SK-N-SH (cell line): ENCODE results near the gene TMEM238L. TPM values are rescaled to one million over a fixed set of nuclear protein-coding genes. Genes with fewer than 3 reads are reported as not detected.

Experiments used
- CTCF ChIA-PET: fragments of 300-600, 350-600 bp; formaldehyde crosslinking; extraction: SDS; loops from one replicate; lab custom pipeline; 2021; lab: Yijun Ruan, JAX
- POLR2A ChIA-PET: fragments of 350-600 bp; sonication (Branson Sonifier 250); formaldehyde crosslinking; extraction: SDS; loops from one replicate; lab custom pipeline; 2020; ENCODE audit warnings: antibody characterized with exemption, inconsistent platforms; lab: Yijun Ruan, JAX
- DNase-seq: peaks from one replicate; pipeline ENCODE4 v3.0.0; 2012
- H2AFZ ChIP-seq: fragments of 200-600 bp; sonication (generic); 2 replicates; pipeline ENCODE4 v1.8.1; 2016; ENCODE audit warnings: antibody characterized with exemption, mild to moderate bottlenecking, low read depth
- H3F3A ChIP-seq: fragments of 200-600 bp; sonication (generic); replicated peaks from 2 replicates; pipeline ENCODE3; 2016; ENCODE audit warnings: antibody characterized with exemption, mild to moderate bottlenecking; ENCODE audit not compliant: insufficient read depth
- H3K27ac ChIP-seq, 2 experiments: fragments of 200-500 bp in 1 of 2; fragments of 200-600 bp in 1 of 2; sonication (Bioruptor generic) in 1 of 2; sonication (generic), shearing (Covaris generic) in 1 of 2; 2 replicates each; pipeline versions ENCODE4 v1.5.1 to v1.6.1; 2014 to 2016; ENCODE audit warnings: low read depth in 2 of 2, inconsistent platforms in 1 of 2, low read length in 1 of 2, mild to moderate bottlenecking in 1 of 2, mixed read lengths in 1 of 2
- H3K27me3 ChIP-seq: fragments of 200-600 bp; sonication (generic), shearing (Covaris generic); 2 replicates; pipeline ENCODE4 v1.6.1; 2016; ENCODE audit warnings: mixed run types; ENCODE audit not compliant: insufficient read depth
- H3K36me3 ChIP-seq, 2 experiments: fragments of 200-500 bp in 1 of 2; fragments of 200-600 bp in 1 of 2; sonication (Bioruptor generic) in 1 of 2; sonication (generic) in 1 of 2; replicated peaks in 1 of 2; 2 replicates each; pipeline versions ENCODE3 to v1.5.1; 2014 to 2016; ENCODE audit warnings: low read length in 1 of 2, mild to moderate bottlenecking in 1 of 2; ENCODE audit not compliant: insufficient read depth in 2 of 2, control insufficient read depth in 1 of 2
- H3K4me1 ChIP-seq, 2 experiments: fragments of 200-500 bp in 1 of 2; fragments of 200-600 bp in 1 of 2; sonication (Bioruptor generic) in 1 of 2; sonication (generic), shearing (Covaris generic) in 1 of 2; 2 replicates each; pipeline versions ENCODE4 v1.5.1 to v1.6.1; 2014 to 2016; ENCODE audit warnings: low read depth in 1 of 2, low read length in 1 of 2, mixed run types in 1 of 2; ENCODE audit not compliant: insufficient read depth in 2 of 2, control insufficient read depth in 1 of 2
- H3K4me2 ChIP-seq: fragments of 200-600 bp; sonication (generic), shearing (Covaris generic); 2 replicates; pipeline ENCODE4 v1.6.1; 2017; ENCODE audit warnings: mixed run types
- H3K4me3 ChIP-seq, 2 experiments: fragments of 200-500 bp in 1 of 2; fragments of 200-600 bp in 1 of 2; sonication (Bioruptor generic) in 1 of 2; sonication (generic), shearing (Covaris generic) in 1 of 2; 2 replicates each; pipeline versions ENCODE4 v1.5.1 to v1.8.1; 2014 to 2016; ENCODE audit warnings: low read depth in 2 of 2, inconsistent platforms in 1 of 2, low read length in 1 of 2, mild to moderate bottlenecking in 1 of 2, mixed read lengths in 1 of 2, moderate library complexity in 1 of 2
- H3K79me2 ChIP-seq: fragments of 200-600 bp; sonication (generic); 2 replicates; pipeline ENCODE4 v1.8.1; 2017; ENCODE audit warnings: mild to moderate bottlenecking; ENCODE audit not compliant: insufficient read depth
- H3K9ac ChIP-seq: fragments of 200-600 bp; sonication (generic); 2 replicates; pipeline ENCODE4 v1.6.1; 2017; ENCODE audit warnings: mixed run types
- H3K9me2 ChIP-seq: fragments of 200-600 bp; sonication (generic); 2 replicates; pipeline ENCODE4 v1.6.1; 2017; ENCODE audit warnings: mixed run types
- H3K9me3 ChIP-seq: fragments of 200-600 bp; sonication (generic); 2 replicates; pipeline ENCODE4 v1.6.1; 2017; ENCODE audit warnings: mixed run types, mild to moderate bottlenecking, moderate library complexity
- H4K20me1 ChIP-seq: fragments of 200-600 bp; sonication (generic); 2 replicates; pipeline ENCODE4 v1.6.1; 2017; ENCODE audit warnings: mild to moderate bottlenecking, mixed run types; ENCODE audit not compliant: insufficient read depth
- EP300 ChIP-seq, 2 experiments: IDR thresholded peaks; 2 replicates each; pipeline versions ENCODE4 v1.4.0 to v1.6.1; 2012; ENCODE audit warnings: borderline replicate concordance in 1 of 2, low read depth in 1 of 2, low read length in 1 of 2
- EZH2phosphoT487 ChIP-seq: fragments of 200-600 bp; sonication (generic); IDR thresholded peaks from 2 replicates; pipeline ENCODE4 v1.6.1; 2017; ENCODE audit warnings: low read depth, mixed run types, mild to moderate bottlenecking, antibody characterized with exemption, moderate library complexity, borderline replicate concordance
- FOXJ3 ChIP-seq: sonication (generic); formaldehyde crosslinking; IDR thresholded peaks from 2 replicates; pipeline ENCODE4 v1.5.1; 2020; ENCODE audit warnings: mild to moderate bottlenecking, missing genetic modification reagents
- FOXM1 ChIP-seq: IDR thresholded peaks from 2 replicates; pipeline ENCODE4 v1.4.0; 2012; ENCODE audit warnings: low read depth, mild to moderate bottlenecking
- GATA2 ChIP-seq: sonication (generic); formaldehyde crosslinking; IDR thresholded peaks from 2 replicates; pipeline ENCODE4 v1.5.0; 2020; ENCODE audit warnings: mild to moderate bottlenecking, missing genetic modification reagents
- RFX5 ChIP-seq: IDR thresholded peaks from 2 replicates; pipeline ENCODE4 v1.6.1; 2012; ENCODE audit warnings: mild to moderate bottlenecking, improper control_type of control experiment, low read length
- RXRA ChIP-seq: IDR thresholded peaks from 2 replicates; pipeline ENCODE4 v1.4.0; 2012; ENCODE audit warnings: low read depth, mild to moderate bottlenecking, borderline replicate concordance
- TAF1 ChIP-seq: IDR thresholded peaks from 2 replicates; pipeline ENCODE4 v1.6.1; 2012; ENCODE audit warnings: low read depth, mild to moderate bottlenecking, low read length, moderate library complexity, borderline replicate concordance
- TCF12 ChIP-seq: IDR thresholded peaks from 2 replicates; pipeline ENCODE4 v1.4.0; 2012
- USF2 ChIP-seq: fragments of 150-350 bp; IDR thresholded peaks from 2 replicates; pipeline ENCODE4 v1.6.1; 2017; ENCODE audit warnings: antibody characterized with exemption, low read length, low read depth, borderline replicate concordance
- ZBTB33 ChIP-seq: IDR thresholded peaks from 2 replicates; pipeline ENCODE4 v1.4.0; 2012; ENCODE audit warnings: low read depth, borderline replicate concordance
- WGBS: methylation state at CpG from one replicate; pipeline ENCODE4 v1.1.6; 2017; ENCODE audit warnings: low lambda C conversion rate; 5-methylcytosine and 5-hydroxymethylcytosine counted together
- polyA plus RNA-seq, 3 experiments: library from polyadenylated mRNA; depleted of rRNA; stranded (reverse); fragments of >200 nt; gene quantifications; 2 replicates each; pipeline ENCODE4 v1.2.3, GENCODE V29; 2012
- TF ChIP-seq, protein P1 (sequence below): IDR thresholded peaks from 2 replicates; pipeline ENCODE4 v1.4.0; 2012; ENCODE audit warnings: low read depth

Gene TMEM238L
- polyA plus RNA-seq, 1 of the 3 experiments (the other 2 are of a cell fraction): not detected

DNA sequence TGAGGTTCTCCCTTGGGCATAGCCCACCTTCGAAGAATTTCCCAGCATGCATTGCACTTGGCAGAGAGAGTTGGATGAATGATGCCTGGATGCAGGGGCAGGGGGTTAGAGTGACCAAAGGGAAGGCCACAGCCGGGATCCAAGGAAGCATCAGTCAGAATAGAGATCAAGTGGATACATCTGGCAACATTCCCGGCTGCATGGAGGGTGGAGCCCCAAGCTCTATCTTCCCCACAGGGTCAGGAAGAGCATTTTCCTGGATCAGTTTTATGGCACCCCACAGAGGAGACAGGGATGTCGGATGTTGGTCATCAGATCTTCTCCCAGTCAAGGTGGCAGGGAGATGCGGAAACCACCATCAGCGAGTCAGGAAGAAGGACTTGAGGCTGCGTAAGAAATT, 21.0 kb upstream of the TMEM238L start (continued):
- TF ChIP-seq TAF1: no peak

- no peak overlapping the region for H3K27ac ChIP-seq
- no peaks in the 10 kb centered on the region for H3K9me3 ChIP-seq
- H3K79me2 ChIP-seq: no peaks in the 10 kb centered on the region
- no peaks in the 10 kb centered on the region for H3K4me1 ChIP-seq
- no peak for DNase-seq
- no peak overlapping the region for H2AFZ ChIP-seq
- H3K27me3 ChIP-seq: no peaks in the 10 kb centered on the region
- H3K9ac ChIP-seq: no peak overlapping the region
- no peak for TF ChIP-seq RFX5
- no peak for TF ChIP-seq USF2
- TF ChIP-seq FOXM1: no peak
- TF ChIP-seq EP300 (IDR thresholded peaks at IDR 0.05; ENCODE audit: borderline replicate concordance in 1 of 2, low read depth in 1 of 2, low read length in 1 of 2): no peak
- TF ChIP-seq RXRA: no peak
- no peak for TF ChIP-seq FOXJ3
- no peak for TF ChIP-seq TCF12
- TF ChIP-seq, all 33 proteins: peak for 0
- POLR2A ChIA-PET: no interaction called here
- Histone ChIP-seq H3K36me3 (no peaks in the 10 kb centered on the region), H3K4me2 (no peak overlapping the region), H3F3A (no peaks in the 10 kb centered on the region), H3K9me2 (no peaks in the 10 kb centered on the region), H4K20me1 (no peaks in the 10 kb centered on the region), H3K4me3 (no peak overlapping the region)
- CTCF ChIA-PET: interaction anchor here (2.0 to 2.2 kb wide), 2 partner anchors 24 to 85 kb away, joined by 6 to 7 read pairs; no protein-coding TSS in a partner anchor
Observed at GRCh38 chr17:10821770-10822169, 17.9 kb upstream of the TMEM238L start.

GRCh38 chr17:10821054-10821453, 17.2 kb upstream of the TMEM238L start:
- WGBS: 22% methylated on average over 4 of the region's 4 CpGs
- H3K36me3 ChIP-seq: no peaks in the 10 kb centered on the region
- H2AFZ ChIP-seq: no peak overlapping the region
- H4K20me1 ChIP-seq: no peaks in the 10 kb centered on the region
- H3K9me2 ChIP-seq: no peaks in the 10 kb centered on the region
- no peak overlapping the region for H3K27ac ChIP-seq
- no peak overlapping the region for H3K4me2 ChIP-seq
- H3F3A ChIP-seq: no peaks in the 10 kb centered on the region
- no peaks in the 10 kb centered on the region for H3K27me3 ChIP-seq
- no peaks in the 10 kb centered on the region for H3K9me3 ChIP-seq
- no peak overlapping the region for H3K9ac ChIP-seq
- CTCF ChIA-PET: interaction anchor here (2.0 to 2.2 kb wide), 2 partner anchors 24 to 84 kb away, joined by 6 to 7 read pairs; no protein-coding TSS in a partner anchor
- H3K4me1 ChIP-seq: no peaks in the 10 kb centered on the region
- no peak for DNase-seq
- no peak overlapping the region for H3K4me3 ChIP-seq
- POLR2A ChIA-PET: no interaction called here
- no peaks in the 10 kb centered on the region for H3K79me2 ChIP-seq
- TF ChIP-seq EZH2phosphoT487: no peak
- TF ChIP-seq, protein P1, sequence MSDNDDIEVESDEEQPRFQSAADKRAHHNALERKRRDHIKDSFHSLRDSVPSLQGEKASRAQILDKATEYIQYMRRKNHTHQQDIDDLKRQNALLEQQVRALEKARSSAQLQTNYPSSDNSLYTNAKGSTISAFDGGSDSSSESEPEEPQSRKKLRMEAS: no peak
- no peak for TF ChIP-seq ZBTB33
- no peak for TF ChIP-seq GATA2 (CRISPR knock-in tag)
- TF ChIP-seq FOXM1: no peak
